Keratinocyte (primary cell): ENCODE results near the gene TMCO6. TPM values are rescaled to one million over a fixed set of nuclear protein-coding genes. Genes with fewer than 3 reads are reported as not detected.
"Not testable (repeated sequence)": the region's sequence is repeated elsewhere in the genome, so short reads cannot be mapped to it uniquely, and the experiment has no call there.

Experiments used
- DNase-seq: peaks from one replicate; pipeline ENCODE4 v3.0.0-alpha.2; 2011; ENCODE audit warnings: low read depth, missing footprints, low spot score
- FAIRE-seq: peaks from 2 replicates; lab custom pipeline; 2011; peaks lifted over from hg19 to GRCh38; lab: Jason Lieb, UNC
- H2AFZ ChIP-seq: 2 replicates; pipeline ENCODE4 v1.6.0; 2012; ENCODE audit warnings: low read length, control low read depth, inconsistent platforms; ENCODE audit not compliant: control insufficient read depth
- H3K27ac ChIP-seq: 2 replicates; pipeline ENCODE4 v1.5.1; 2011; ENCODE audit warnings: low read length; ENCODE audit not compliant: control insufficient read depth, insufficient read depth
- H3K27me3 ChIP-seq: 3 replicates; pipeline ENCODE4 v1.6.0; 2011; ENCODE audit warnings: low read length; ENCODE audit not compliant: control insufficient read depth, insufficient read depth; ENCODE audit errors: extremely low read depth
- H3K36me3 ChIP-seq, 2 experiments: 2 replicates in 1 of 2; 3 replicates in 1 of 2; pipeline ENCODE4 v1.5.1; 2011; ENCODE audit warnings: low read length in 2 of 2, mild to moderate bottlenecking in 1 of 2; ENCODE audit not compliant: control insufficient read depth in 2 of 2, insufficient read depth in 2 of 2; ENCODE audit errors: extremely low read depth in 1 of 2
- H3K4me1 ChIP-seq: 3 replicates; pipeline ENCODE4 v1.5.1; 2011; ENCODE audit warnings: low read length; ENCODE audit not compliant: control insufficient read depth, insufficient read depth; ENCODE audit errors: extremely low read depth
- H3K4me2 ChIP-seq: 3 replicates; pipeline ENCODE4 v1.6.0; 2011; ENCODE audit warnings: low read depth, low read length; ENCODE audit not compliant: control insufficient read depth, insufficient read depth; ENCODE audit errors: extremely low read depth
- H3K4me3 ChIP-seq, 3 experiments: fragments of 200-600 bp in 1 of 3; sonication (generic) in 1 of 3; 2 replicates in 2 of 3; 3 replicates in 1 of 3; pipeline ENCODE4 v1.5.1; 2011 to 2016; ENCODE audit warnings: low read length in 3 of 3, mild to moderate bottlenecking in 3 of 3, control low read depth in 2 of 3, inconsistent platforms in 1 of 3, low read depth in 1 of 3, mixed read lengths in 1 of 3, mixed run types in 1 of 3, moderate library complexity in 1 of 3; ENCODE audit not compliant: control insufficient read depth in 2 of 3, insufficient read depth in 2 of 3; ENCODE audit errors: extremely low read depth in 1 of 3
- H3K79me2 ChIP-seq: 2 replicates; pipeline ENCODE4 v1.6.0; 2012; ENCODE audit warnings: low read length; ENCODE audit not compliant: control insufficient read depth, insufficient read depth
- H3K9ac ChIP-seq: 3 replicates; pipeline ENCODE4 v1.6.0; 2011; ENCODE audit warnings: low read length; ENCODE audit not compliant: control insufficient read depth, insufficient read depth; ENCODE audit errors: extremely low read depth
- H3K9me1 ChIP-seq: 3 replicates; pipeline ENCODE4 v1.6.0; 2011; ENCODE audit warnings: low read length; ENCODE audit not compliant: control insufficient read depth, insufficient read depth; ENCODE audit errors: extremely low read depth
- H3K9me3 ChIP-seq: 2 replicates; pipeline ENCODE4 v1.5.1; 2012; ENCODE audit warnings: low read depth, low read length; ENCODE audit not compliant: control insufficient read depth
- H4K20me1 ChIP-seq: 3 replicates; pipeline ENCODE4 v1.6.0; 2011; ENCODE audit warnings: low read length; ENCODE audit not compliant: control insufficient read depth, insufficient read depth; ENCODE audit errors: extremely low read depth
- CTCF ChIP-seq, 3 experiments: IDR thresholded peaks in 1 of 3; conservative IDR thresholded peaks in 1 of 3; optimal IDR thresholded peaks in 1 of 3; 2 replicates in 2 of 3; 3 replicates in 1 of 3; pipeline versions ENCODE3 to v1.5.1; 2011; ENCODE audit warnings: low read length in 3 of 3, mild to moderate bottlenecking in 3 of 3, moderate library complexity in 2 of 3, control low read depth in 1 of 3, inconsistent platforms in 1 of 3; ENCODE audit not compliant: insufficient read depth in 2 of 3; ENCODE audit errors: extremely low read depth in 1 of 3
- EZH2 ChIP-seq: IDR thresholded peaks from one replicate; pipeline ENCODE4 v1.6.1; 2012; ENCODE audit warnings: inconsistent platforms, mild to moderate bottlenecking, low read length, moderate library complexity
- dilution Hi-C: fragments of 300-500 bp; cut with MboI; formaldehyde crosslinking; loops from one replicate; pipeline ENCODE4 v1.7.0; 2020; ENCODE audit warnings: low sequenced_read_pairs; ENCODE audit not compliant: extremely low pct_ligation_motif_present
- polyA plus RNA-seq, 5 experiments: library from polyadenylated mRNA; depleted of rRNA in 3 of 5; stranded (reverse) in 3 of 5; stranded (forward) in 1 of 5; unstranded in 1 of 5; fragments of >200 nt; gene quantifications; 1 replicate in 1 of 5; 2 replicates in 3 of 5; 3 replicates in 1 of 5; pipeline versions ENCODE4 v1.2.1 to v1.2.3, GENCODE V29; 2011 to 2012; ENCODE audit warnings: missing spikeins in 2 of 5, low read depth in 1 of 5, low replicate concordance in 1 of 5

TMCO6 gene
- polyA plus RNA-seq, 1 donor (not counting 4 experiments of a cell fraction or from before 2014, with no cell fraction given), result 7.6 TPM

- Histone ChIP-seq H3K27me3 (no peaks in the 10 kb centered on the region), H2AFZ (no peak overlapping the region), H3K79me2 (no peaks in the 10 kb centered on the region), H3K9me3 (no peaks in the 10 kb centered on the region), H3K27ac (no peak overlapping the region), H3K9me1 (no peaks in the 10 kb centered on the region), H3K36me3 (no peaks in the 10 kb centered on the region), H3K4me3 (no peak overlapping the region), H3K9ac (no peak overlapping the region), H3K4me2 (no peak overlapping the region), H3K4me1 (no peaks in the 10 kb centered on the region), H4K20me1 (no peaks in the 10 kb centered on the region)
- DNase-seq, result no peak
- dilution Hi-C loops, result no loop called here
- TF ChIP-seq CTCF (optimal IDR thresholded peaks at IDR 0.05 in 1 of 3, IDR thresholded peaks at IDR 0.05 in 1 of 3, conservative IDR thresholded peaks at IDR 0.05 in 1 of 3; ENCODE audit: extremely low read depth in 1 of 3, insufficient read depth in 2 of 3, low read length in 3 of 3), result no peak
- TF ChIP-seq EZH2, result no peak
- no peak for FAIRE-seq
Observed at GRCh38 chr5:140602147-140602546, 37.1 kb upstream of the TMCO6 start.

DNA sequence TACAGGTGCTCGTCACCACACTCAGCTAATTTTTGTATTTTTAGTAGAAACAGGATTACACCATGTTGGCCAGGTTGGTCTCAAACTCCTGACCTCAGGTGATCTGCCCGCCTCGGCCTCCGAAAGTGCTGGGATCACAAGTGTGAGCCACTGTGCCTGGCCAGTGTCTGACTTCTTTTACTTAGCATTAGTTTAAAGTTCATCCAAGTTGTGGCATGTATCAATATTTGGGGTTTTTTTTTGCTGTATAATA is 35.9 kb upstream of the TMCO6 start:
- FAIRE-seq, DNase-seq, H3K27me3 ChIP-seq, H4K20me1 ChIP-seq, H3K27ac ChIP-seq, H3K9me1 ChIP-seq, H3K4me3 ChIP-seq, H3K4me2 ChIP-seq, dilution Hi-C loops, H3K79me2 ChIP-seq, H3K36me3 ChIP-seq, H2AFZ ChIP-seq, H3K9me3 ChIP-seq, H3K9ac ChIP-seq, H3K4me1 ChIP-seq: not testable (repeated sequence)

GRCh38 chr5:140603734-140604133 is 35.5 kb upstream of the TMCO6 start:
- no peak overlapping the region for H3K4me2 ChIP-seq
- no peak overlapping the region for H2AFZ ChIP-seq
- no peak overlapping the region for H3K27ac ChIP-seq
- H3K9me1 ChIP-seq, result no peaks in the 10 kb centered on the region
- H3K4me3 ChIP-seq, result no peak overlapping the region
- DNase-seq (no peak), FAIRE-seq (no peak)
- H3K9me3 ChIP-seq, result no peaks in the 10 kb centered on the region
- H3K27me3 ChIP-seq, result no peaks in the 10 kb centered on the region
- no peaks in the 10 kb centered on the region for H3K79me2 ChIP-seq
- dilution Hi-C loops, result no loop called here
- no peaks in the 10 kb centered on the region for H3K36me3 ChIP-seq
- peaks cover under 1% of the 10 kb centered on the region for H3K4me1 ChIP-seq
- H4K20me1 ChIP-seq, result no peaks in the 10 kb centered on the region
- TF ChIP-seq EZH2, result no peak
- no peak for TF ChIP-seq CTCF (optimal IDR thresholded peaks at IDR 0.05 in 1 of 3, IDR thresholded peaks at IDR 0.05 in 1 of 3, conservative IDR thresholded peaks at IDR 0.05 in 1 of 3; ENCODE audit: extremely low read depth in 1 of 3, insufficient read depth in 2 of 3, low read length in 3 of 3)
- no peak overlapping the region for H3K9ac ChIP-seq
